RWPE1 (cell line): Measurements from ENCODE around the gene POU2F1.

Source experiments
- CTCF ChIA-PET: fragments of 350-600 bp; sonication (Branson Sonifier 250); formaldehyde crosslinking; extraction: SDS; loops from one replicate; lab custom pipeline; 2021; lab: Yijun Ruan, JAX
- POLR2A ChIA-PET: fragments of 400-600 bp; formaldehyde crosslinking; extraction: SDS; loops from one replicate; lab custom pipeline; 2020; ENCODE audit warnings: antibody characterized with exemption; ENCODE audit not compliant: low non-redundant PET; lab: Yijun Ruan, JAX
- DNase-seq: peaks from one replicate; pipeline ENCODE4 v3.0.0; 2012; ENCODE audit warnings: low spot score
- H3K27ac ChIP-seq: fragments of 450-650 bp; 2 replicates; pipeline ENCODE4 v1.5.1; 2017
- TF ChIP-seq, protein P1 (sequence below): fragments of 450-650 bp; conservative IDR thresholded peaks from 2 replicates; pipeline ENCODE4 v1.5.1; 2017; ENCODE audit warnings: low read depth, mild to moderate bottlenecking

POU2F1 gene

GRCh38 chr1:167270349-167271092, 49.8 kb downstream of the POU2F1 start:
- CTCF ChIA-PET: interaction anchor here (1.0 kb wide), 1 partner anchor 16 kb away, joined by 3 read pairs; no protein-coding TSS in a partner anchor
- DNase-seq: no peak

GRCh38 chr1:167272369-167272957, 51.8 kb downstream of the POU2F1 start:
- H3K27ac ChIP-seq: no peak overlapping the region
- CTCF ChIA-PET: interaction anchor here (0.7 kb wide), 1 partner anchor 415 kb away, joined by 4 read pairs; no protein-coding TSS in a partner anchor
- TF ChIP-seq, protein P1, sequence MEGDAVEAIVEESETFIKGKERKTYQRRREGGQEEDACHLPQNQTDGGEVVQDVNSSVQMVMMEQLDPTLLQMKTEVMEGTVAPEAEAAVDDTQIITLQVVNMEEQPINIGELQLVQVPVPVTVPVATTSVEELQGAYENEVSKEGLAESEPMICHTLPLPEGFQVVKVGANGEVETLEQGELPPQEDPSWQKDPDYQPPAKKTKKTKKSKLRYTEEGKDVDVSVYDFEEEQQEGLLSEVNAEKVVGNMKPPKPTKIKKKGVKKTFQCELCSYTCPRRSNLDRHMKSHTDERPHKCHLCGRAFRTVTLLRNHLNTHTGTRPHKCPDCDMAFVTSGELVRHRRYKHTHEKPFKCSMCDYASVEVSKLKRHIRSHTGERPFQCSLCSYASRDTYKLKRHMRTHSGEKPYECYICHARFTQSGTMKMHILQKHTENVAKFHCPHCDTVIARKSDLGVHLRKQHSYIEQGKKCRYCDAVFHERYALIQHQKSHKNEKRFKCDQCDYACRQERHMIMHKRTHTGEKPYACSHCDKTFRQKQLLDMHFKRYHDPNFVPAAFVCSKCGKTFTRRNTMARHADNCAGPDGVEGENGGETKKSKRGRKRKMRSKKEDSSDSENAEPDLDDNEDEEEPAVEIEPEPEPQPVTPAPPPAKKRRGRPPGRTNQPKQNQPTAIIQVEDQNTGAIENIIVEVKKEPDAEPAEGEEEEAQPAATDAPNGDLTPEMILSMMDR: no peak
- POLR2A ChIA-PET: no interaction called here
- DNase-seq: no peak

More at GRCh38 chr1:167270349-167271092, 49.8 kb downstream of the POU2F1 start:
- POLR2A ChIA-PET: no interaction called here
- no peak overlapping the region for H3K27ac ChIP-seq
- TF ChIP-seq, protein P1: no peak

- TF ChIP-seq, protein P1: no peak
- DNase-seq: no peak
- ChIA-PET POLR2A (no interaction called here), CTCF (no interaction called here)
- no peak overlapping the region for H3K27ac ChIP-seq
Measured at GRCh38 chr1:167273027-167273800, 52.5 kb downstream of the POU2F1 start.

DNA sequence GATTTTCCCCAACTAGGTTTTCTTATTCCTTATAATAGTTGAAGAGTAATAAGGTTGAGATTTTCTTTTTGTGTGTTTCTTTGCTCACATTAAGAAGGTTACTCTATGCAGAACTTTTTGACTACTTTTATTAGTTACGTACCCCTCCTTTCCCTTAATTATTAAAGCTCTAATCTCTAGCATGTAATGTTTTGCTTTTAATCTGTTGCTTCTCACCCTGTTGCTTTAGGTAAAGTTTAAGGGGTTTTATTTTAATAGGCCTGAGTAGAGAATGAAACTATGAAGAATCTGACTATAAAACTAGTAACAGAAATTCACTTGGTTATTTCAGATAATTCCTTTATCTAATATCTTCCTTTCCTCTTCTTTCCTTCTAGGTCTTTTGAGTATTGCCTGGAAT, 53.4 kb downstream of the POU2F1 start:
- no peak for DNase-seq
- no peak overlapping the region for H3K27ac ChIP-seq
- TF ChIP-seq, protein P1: no peak
- ChIA-PET CTCF (no interaction called here), POLR2A (no interaction called here)

DNA sequence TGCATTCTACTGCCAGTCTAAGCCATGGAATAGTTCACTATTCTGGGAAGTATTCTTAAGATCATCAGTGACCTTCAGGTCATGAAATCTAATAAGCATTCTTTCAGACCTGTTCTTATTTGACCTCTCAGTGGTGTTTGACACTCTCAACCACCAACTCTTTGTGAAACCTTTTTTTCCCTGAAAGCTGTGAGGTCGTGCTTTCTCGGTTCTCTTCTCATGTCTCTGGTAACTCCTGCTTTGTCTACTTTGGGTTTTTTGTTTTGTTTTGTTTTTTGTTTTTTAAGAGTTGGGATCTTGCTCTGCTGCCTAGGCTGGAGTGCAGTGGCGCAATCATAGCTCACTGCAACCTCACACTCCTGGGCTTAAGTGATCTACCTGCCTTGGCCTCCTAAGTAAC, 56.3 kb downstream of the POU2F1 start:
- CTCF ChIA-PET: no interaction called here
- POLR2A ChIA-PET: no interaction called here
- no peak for DNase-seq
- H3K27ac ChIP-seq: no peak overlapping the region
- TF ChIP-seq, protein P1: no peak

DNA sequence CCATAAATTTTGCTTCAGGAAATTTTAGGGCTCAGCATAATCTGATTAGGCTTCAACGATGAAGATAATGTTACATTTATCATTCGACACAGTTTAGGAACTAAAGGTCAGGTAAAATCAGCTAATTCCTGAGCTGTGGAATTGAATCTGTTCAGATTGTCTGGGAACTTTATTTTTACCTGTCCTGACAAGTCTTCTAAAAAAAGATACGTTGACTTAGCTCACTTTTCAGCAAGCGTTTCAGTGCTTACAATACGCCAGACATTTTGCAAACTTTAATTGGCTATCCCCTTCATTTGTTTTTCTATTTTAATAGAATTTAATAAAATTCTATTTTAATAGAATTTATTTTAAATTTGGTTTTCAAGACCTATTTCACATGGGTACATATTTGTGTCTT, 57.8 kb downstream of the POU2F1 start:
- DNase-seq: no peak
- ChIA-PET CTCF (interaction anchor here (0.6 kb wide), 1 partner anchor 161 kb away, joined by 3 read pairs; no protein-coding TSS in a partner anchor), POLR2A (no interaction called here)
- TF ChIP-seq, protein P1: no peak
- H3K27ac ChIP-seq: no peak overlapping the region
